ENCODE results near the gene ZBTB8B.

- TF ChIP-seq CTCF (IDR thresholded peaks at IDR 0.05; ENCODE audit: low read length) (no peak), EZH2phosphoT487 (IDR thresholded peaks at IDR 0.05; ENCODE audit: low read length) (no peak)
These were observed 684 bp downstream of the ZBTB8B start for GRCh38 chr1:32465578-32465933.
